ENCODE results near the gene POLA2.

Gene POLA2

DNA sequence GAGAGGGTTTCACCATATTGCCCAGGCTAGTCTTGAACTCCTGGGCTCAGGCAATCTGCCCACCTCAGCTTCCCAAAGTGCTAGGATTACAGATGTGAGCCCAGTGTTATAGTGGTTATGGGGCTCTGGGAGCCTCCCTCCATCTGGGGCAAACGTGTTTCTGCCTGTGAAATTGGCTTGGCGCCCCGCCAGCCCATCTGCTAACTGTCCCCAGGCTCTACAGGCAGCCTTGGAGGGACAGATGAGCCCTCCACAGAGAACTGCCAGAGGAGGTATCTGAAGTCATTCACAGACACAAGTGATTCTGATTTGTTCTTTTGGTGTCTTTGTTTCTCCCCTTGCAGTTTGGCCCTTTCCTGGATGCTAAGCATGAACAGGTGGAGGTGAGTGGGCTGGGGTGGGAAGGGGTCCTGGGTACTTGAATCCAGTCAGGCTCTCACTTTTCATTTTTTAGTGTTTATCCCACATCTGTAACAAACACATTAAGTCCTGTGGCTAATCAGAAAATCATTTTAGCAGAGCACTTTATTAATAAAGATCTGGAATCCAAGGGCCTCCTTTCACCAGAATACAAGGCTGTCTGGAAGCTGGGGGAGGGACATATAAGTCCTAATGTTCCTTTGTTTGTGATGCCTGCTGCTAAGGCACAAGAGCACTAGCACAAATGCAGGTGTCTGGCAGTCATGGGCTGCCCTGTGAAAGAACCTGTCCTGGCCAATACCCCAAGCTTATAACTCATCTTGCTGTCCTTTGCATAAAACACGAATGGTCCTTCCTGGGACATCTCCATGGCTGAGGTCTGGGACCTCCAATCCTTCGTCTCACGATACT, 27.2 kb downstream of the POLA2 start:
- no peak for DNase-seq

DNA sequence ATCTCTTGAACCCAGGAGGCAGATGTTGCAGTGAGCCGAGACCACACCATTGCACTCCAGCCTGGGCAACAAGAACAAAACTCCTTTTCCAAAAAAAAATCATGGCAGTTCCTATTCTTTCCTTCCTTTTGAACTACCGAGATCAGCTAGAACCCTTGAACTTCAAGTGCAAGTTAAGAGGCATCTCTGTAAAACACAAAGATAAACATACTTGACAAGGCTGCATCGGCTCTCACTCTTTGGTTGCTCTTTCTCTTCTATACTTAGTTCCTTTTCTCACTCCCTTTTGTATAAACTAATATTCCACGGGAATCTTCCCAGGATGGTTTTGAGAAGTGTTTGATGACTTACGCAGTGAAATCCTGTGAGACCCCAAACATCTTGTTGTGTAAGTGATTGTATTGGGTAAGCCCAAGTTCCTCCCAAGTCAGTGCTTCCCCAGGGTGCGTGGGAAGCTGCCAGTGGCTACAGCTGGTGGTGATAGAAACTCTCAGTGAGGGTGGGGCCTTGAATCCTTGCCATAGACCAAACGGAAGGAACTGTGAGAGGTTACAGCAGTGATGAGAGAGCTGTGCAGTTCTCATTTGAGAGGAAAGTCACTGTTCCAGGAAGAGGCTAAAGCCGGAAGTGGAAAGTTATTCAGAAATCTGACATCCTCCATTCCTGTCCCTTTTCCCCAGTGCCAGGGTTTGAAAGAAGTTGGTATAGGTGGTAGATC, 28.8 kb downstream of the POLA2 start:
- DNase-seq: no peak

DNA sequence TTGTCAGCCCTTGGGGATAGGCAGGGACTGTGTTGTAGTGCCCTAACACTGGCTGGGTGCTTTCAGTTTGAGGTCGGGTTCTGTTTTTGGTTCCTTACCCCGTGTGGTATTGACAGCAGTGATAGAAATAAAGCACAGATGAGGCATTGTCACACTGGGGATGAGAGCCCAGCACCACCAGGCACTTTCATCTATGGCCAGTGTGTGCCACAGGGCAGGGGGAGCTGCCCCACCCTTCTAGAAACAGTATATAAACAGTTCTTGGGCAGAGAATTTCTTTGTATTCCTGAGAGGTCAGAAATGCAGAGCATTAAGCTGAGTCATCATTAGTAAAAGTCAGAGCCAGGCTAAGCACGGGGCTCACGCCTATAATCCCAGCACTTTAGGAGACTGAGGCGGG, 29.9 kb downstream of the POLA2 start:
- DNase-seq: no peak

DNA sequence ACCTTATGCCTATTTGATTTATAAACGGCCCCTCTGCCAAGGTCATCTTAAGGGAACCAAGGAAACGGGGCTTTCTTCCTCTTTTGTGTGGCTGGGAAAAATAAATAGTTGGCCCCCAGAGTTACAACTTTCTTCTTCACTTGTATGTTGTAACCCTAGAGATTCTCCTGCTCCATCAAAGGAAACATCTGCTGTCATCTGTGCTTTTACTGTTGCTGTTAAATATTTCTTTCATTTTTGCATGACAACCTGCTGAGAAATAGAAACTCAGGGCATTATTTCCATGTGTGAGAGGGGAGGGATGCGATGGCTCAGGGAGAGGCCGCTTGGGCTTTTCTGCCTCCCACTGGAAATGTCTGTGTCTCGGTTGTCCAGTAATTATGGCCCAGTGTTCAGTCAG, 31.1 kb downstream of the POLA2 start:
- DNase-seq: no peak

DNA sequence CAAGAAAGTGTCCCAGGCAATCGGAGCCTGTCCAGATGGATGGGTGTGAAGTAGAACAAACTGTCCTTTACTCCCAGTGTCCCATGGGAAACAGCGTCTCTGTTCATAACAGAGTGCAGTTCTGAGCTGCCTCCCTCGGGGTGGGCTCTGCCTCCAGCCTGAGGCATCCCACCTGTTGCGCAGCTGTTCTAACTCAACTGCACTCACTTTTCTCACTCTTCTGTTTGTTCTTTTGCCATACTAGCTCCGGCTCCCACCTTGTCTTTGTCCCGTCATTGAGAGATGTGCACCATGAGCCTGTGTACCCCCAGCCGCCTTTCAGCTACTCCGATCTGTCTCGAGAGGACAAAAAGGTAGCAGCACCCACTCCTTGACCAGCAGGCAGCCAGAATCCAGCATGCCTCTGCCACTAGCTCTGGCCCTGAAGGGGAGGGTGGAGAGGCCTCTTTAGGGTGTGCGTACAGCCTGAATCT, 32.2 kb downstream of the POLA2 start:
- DNase-seq: no peak

GRCh38 chr11:65295001-65295400, 33.2 kb downstream of the POLA2 start:
- no peak for DNase-seq

GRCh38 chr11:65295571-65296341, 34.0 kb downstream of the POLA2 start:
- DNase-seq: no peak

DNA sequence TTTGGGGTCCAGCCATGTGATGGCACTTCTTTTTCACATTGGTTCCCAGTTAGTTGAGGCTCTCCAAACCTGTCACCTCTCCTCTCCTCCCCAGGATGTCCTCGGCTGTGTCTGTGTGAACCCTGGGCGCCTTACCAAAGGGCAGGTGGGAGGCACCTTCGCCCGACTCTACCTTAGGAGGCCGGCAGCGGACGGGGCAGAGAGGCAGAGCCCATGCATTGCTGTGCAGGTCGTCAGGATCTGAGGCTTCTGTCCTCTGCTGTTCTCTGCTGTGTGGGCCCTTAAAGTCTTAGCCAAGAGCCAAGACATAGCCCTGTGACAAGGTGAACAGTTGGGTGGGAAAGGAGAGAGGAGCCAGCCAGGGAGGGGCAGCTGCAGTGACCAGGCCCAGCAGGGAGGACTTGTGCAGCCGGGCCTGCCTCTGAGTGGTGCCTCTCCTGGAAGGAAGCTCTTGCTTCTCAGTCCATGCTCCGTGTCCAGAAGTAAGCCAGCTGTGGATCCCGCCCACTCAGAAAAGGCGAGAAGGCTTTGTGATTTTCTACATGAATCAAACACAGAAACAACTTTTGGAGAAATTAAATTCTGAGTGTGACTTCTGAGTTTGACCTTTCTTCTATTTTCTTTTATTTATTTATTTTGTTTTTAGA, 35.4 kb downstream of the POLA2 start:
- no peak for DNase-seq

GRCh38 chr11:65298131-65298535, 36.4 kb downstream of the POLA2 start:
- DNase-seq: no peak

DNA sequence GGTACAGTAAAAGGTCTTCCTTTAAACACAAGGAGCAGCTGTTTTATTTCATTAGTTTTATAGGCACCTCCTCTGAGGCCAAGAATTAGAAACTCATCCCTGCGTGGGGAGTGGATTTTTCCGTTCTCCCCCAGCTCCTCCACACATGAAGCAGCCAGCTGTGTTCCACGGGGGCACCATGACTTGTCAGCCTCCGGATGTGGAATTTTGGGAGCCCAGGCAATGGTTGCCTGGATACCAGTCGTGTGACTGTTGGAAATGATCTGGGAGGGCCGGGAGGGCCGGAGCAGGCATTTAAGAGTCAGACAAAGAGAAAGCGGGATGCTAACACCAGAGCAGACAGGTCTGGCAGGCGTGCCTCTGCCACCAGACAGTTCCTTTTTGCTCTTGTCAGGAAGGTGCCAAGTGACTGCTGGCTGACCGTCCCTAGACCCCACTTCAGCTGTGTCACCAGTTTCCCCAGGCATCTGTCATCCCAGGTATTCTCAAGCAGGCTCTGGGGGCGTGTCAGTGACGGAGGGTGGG, 37.0 kb downstream of the POLA2 start:
- no peak for DNase-seq

DNA sequence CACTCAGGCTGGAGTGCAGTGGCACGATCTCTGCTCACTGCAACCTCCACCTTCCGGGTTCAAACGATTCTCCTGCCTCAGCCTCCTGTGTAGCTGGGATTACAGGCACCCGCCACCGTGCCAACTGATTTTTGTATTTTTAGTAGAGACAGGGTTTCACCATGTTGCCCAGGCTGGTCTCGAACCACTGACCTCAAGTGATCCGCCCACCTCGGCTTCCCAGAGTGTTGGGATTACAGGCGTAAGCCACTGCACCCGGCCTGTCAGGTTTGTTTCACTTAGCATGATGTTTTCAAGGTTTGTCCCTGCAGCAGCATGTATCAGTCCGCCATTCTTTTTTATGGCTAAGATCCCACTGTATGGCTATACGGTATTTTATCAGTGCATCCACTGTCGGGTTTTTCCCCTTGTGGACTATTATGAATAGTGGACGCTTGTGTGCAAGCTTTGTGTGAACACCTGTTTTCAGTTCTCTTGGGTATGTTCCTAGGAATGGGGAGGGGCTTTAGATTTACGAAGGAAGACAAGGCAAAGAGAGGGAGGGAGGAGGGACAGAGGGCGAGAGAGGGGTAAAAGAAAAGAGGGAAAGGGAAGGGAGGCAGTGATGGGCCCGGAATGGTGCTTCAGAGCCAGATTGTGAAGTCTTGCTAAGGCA, 39.0 kb downstream of the POLA2 start:
- no peak for DNase-seq

DNA sequence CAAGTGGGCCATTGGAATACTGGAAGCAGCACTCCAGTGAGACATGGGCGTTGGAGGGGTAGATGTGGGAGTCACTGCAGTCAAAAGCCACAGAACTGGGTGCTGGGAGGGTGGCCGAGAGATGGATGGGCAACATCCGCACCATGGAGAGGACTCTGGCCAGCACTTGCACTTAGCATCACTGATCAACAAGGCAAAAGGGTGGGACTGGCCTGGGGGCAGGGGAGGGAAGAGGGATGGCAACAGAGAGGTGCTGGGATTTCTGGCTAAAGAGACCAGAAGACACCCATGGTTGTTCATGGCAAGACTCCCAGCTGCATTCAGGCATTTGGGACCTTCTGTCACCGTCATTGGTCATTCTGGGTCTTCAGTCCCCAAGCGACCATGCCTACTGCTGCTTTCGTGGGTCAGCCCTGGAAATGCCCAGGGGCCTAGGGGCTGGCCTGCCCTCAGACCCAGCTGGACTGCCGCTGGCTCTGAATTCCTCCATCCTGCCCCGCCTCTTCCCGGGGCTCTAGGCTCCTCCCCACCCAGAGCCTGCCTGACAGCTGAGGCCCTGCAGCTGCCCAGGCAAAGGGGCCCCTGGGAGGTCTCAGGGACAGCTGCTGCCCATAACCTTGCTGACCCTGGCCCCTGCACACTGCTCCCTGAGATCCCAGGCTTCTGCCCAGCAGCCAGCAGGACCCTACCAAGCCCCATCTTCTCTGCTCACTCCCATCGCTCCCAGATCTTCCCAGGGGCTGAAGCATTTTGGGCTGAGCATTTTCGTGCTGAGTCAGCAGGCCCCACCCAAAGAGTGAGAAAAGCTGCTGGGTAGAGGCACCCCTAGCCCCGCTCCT, 39.9 kb downstream of the POLA2 start:
- DNase-seq: no peak

- no peak for DNase-seq
These were observed 41.8 kb downstream of the POLA2 start for GRCh38 chr11:65303555-65303954.

- no peak for DNase-seq
These were observed 42.3 kb downstream of the POLA2 start for GRCh38 chr11:65304110-65304509.

GRCh38 chr11:65304613-65305012, 42.9 kb downstream of the POLA2 start:
- no peak for DNase-seq

DNA sequence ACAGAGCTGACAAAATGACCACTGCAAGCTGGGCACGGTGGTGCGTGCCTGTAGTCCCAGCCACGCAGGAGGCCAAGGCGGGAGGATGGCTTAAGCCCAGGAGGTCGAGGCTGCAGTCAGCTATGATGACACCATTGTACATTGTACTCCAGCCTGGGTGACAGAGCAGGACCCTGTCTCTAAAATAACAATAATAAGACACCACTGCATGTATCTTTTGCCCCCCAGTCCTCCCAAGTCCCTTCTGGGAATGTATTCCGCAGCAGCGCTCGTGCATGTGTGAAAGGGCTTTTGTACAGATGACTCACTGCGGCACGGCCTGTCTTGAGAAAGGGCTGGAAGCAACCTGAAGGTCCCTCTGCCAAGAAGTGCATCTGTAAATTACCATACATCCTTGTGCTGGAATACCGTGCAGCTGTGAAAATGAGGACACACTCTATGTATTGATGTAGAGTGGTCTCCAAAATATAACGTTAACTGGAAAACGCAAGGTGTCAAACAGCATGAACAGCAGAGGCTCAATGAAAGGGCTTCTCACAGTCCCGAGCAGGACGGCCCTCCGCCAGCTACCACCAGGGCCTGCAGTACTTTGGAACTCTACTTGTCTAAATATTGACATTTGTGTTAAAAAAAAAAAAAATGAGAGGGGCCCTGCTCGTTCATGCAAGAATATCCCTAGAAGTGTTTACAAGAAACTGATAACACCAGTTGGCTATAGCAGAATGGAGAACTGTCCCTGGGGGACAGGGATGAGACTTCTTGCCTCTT, 43.9 kb downstream of the POLA2 start:
- DNase-seq: no peak

- no peak for DNase-seq
These were observed 45.8 kb downstream of the POLA2 start for GRCh38 chr11:65307298-65308229.

DNA sequence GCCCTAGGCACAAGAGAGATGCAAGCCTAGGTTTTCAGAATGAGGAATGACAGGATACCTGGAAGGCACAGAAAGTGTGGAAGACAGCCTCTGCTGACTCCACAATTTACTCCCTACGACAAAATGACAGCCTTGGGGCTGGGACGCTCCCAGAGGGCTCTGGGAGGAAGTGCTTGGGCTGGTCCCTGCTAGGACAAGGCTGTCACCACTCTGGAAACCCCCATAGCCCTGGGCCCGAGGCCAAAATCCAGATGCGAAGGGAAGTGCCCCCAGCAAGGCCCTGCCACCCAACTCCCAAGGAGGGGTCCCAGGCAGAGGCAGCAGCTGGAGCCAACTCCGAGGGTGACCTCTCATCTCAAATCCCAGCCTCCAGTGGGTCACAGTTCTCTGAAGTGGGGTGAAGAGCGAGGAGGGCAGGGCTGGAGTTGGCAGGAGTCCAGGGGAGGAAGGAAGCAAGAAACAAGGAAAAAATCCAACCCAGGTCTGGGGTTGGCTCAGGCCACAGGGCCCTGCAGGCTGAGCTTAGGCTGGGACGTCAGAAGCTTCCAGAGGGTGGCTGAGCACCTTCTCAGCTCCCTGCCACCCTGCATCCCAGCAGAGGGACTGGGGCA, 46.6 kb downstream of the POLA2 start:
- DNase-seq: no peak

DNA sequence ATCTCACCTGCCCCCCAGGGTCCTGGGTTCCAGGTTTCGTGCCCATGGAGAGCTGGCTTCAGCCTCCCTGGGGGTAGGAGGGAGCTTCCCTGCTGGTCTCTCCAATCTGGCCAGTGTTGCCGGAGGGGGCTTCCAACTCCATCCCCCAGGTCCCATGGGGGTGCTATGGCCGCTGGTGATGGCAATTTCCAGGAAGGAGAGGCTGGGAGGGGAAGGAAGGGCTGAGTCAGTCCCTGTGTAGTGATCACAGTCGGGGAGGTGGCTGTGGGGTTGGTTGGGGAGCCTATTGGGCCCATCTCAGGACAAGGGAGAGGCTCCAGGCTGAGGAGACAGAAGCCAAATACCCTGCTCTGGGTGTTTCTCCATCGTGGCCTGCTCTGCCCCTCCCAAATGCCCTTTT, 47.2 kb downstream of the POLA2 start:
- no peak for DNase-seq

Measured in activated CD4-positive, CD25-positive, alpha-beta regulatory T cell (primary cell).